ENCODE data around the gene GNPAT.
"Not testable (repeated sequence)": the region's sequence is repeated elsewhere in the genome, so short reads cannot be mapped to it uniquely, and the experiment has no call there.

GNPAT gene

GRCh38 chr1:231240883-231241735 is at the start of gene GNPAT:
Gene GNPAT, plus strand, starts transcription at chr1:231241212. Its CDS starts 167 bp downstream, at chr1:231241379.
- peak; percentile 69 for DNase-seq

GRCh38 chr1:231192620-231193163 is 48.3 kb upstream of the GNPAT start:
- peak; percentile 94 for DNase-seq

GRCh38 chr1:231193710-231194340 is 47.2 kb upstream of the GNPAT start:
- DNase-seq: no peak

- DNase-seq: no peak
Measured at GRCh38 chr1:231194476-231194842, 46.6 kb upstream of the GNPAT start.

- DNase-seq: no peak
Measured at GRCh38 chr1:231194843-231195516, 46.0 kb upstream of the GNPAT start.

GRCh38 chr1:231196307-231196706 is 44.7 kb upstream of the GNPAT start:
- no peak for DNase-seq

- no peak for DNase-seq
Measured at GRCh38 chr1:231196728-231197127, 44.3 kb upstream of the GNPAT start.

- DNase-seq: no peak
Measured at GRCh38 chr1:231199868-231200267, 41.1 kb upstream of the GNPAT start.

GRCh38 chr1:231200388-231201031 is 40.5 kb upstream of the GNPAT start:
- DNase-seq: no peak

GRCh38 chr1:231201375-231201978 is 39.5 kb upstream of the GNPAT start:
- DNase-seq: no peak

- DNase-seq: no peak
Measured at GRCh38 chr1:231201979-231202633, 38.9 kb upstream of the GNPAT start.

- DNase-seq: no peak
Measured at GRCh38 chr1:231203259-231204057, 37.6 kb upstream of the GNPAT start.

GRCh38 chr1:231206856-231207255 is 34.2 kb upstream of the GNPAT start:
- no peak for DNase-seq

- DNase-seq: no peak
Measured at GRCh38 chr1:231207437-231207836, 33.6 kb upstream of the GNPAT start.

- no peak for DNase-seq
Measured at GRCh38 chr1:231208980-231209379, 32.0 kb upstream of the GNPAT start.

- no peak for DNase-seq
Measured at GRCh38 chr1:231209531-231209930, 31.5 kb upstream of the GNPAT start.

GRCh38 chr1:231210126-231210525 is 30.9 kb upstream of the GNPAT start:
- no peak for DNase-seq

- peak; percentile 78 for DNase-seq
Measured at GRCh38 chr1:231211005-231211857, 29.8 kb upstream of the GNPAT start.

- DNase-seq: not testable (repeated sequence)
Measured at GRCh38 chr1:231212301-231212700, 28.7 kb upstream of the GNPAT start.

All from DMS79 (cell line).